ENCODE measurements around the gene DENND1A. TPM values are rescaled to one million over a fixed set of nuclear protein-coding genes. Genes with fewer than 3 reads are reported as not detected.
A peak's percentile ranks its signal among the peaks of the same experiment; 100 is the strongest.

DENND1A gene
- total RNA-seq, 1 experiment from 2014 or later, result 29.7 TPM

- H3K9me2 ChIP-seq (replicated peaks; ENCODE audit: low read length), result no peaks in the 10 kb centered on the region
- ATAC-seq (no peak), DNase-seq (no peak)
- H3K4me1 ChIP-seq (ENCODE audit: insufficient read depth, low read length), result no peaks in the 10 kb centered on the region
- no peak overlapping the region for H3K27ac ChIP-seq (ENCODE audit: low read length)
- H2AFZ ChIP-seq (ENCODE audit: low read length), result no peak overlapping the region
- TF ChIP-seq CTCF (conservative IDR thresholded peaks at IDR 0.05; ENCODE audit: low read depth, low read length) (0 out of 2 replicates have a peak, but pooled peaks have one; percentile 12), EZH2 (IDR thresholded peaks at IDR 0.05; ENCODE audit: low read length, unreplicated experiment) (no peak)
- H3K9ac ChIP-seq (ENCODE audit: low read length), result no peak overlapping the region
- H3K9me3 ChIP-seq (ENCODE audit: low read length), result no peaks in the 10 kb centered on the region
- CTCF ChIA-PET, result no interaction called here
- BruUV-seq (replicated peaks), result no TSS peak
- H3F3A ChIP-seq (ENCODE audit: low read length, unreplicated experiment), result no peaks in the 10 kb centered on the region
- no peaks in the 10 kb centered on the region for H3K36me3 ChIP-seq (ENCODE audit: low read depth, low read length)
- H3K4me2 ChIP-seq (ENCODE audit: low read length), result no peak overlapping the region
- H3K79me2 ChIP-seq (ENCODE audit: low read length), result no peaks in the 10 kb centered on the region
- H3K27me3 ChIP-seq (ENCODE audit: low read length), result no peaks in the 10 kb centered on the region
- no peak overlapping the region for H3K4me3 ChIP-seq (ENCODE audit: low read length)
- intact Hi-C loops (cut with micrococcal nuclease), result no loop called here
- POLR2A ChIA-PET (ENCODE audit: unreplicated experiment), result no interaction called here
- no peaks in the 10 kb centered on the region for H4K20me1 ChIP-seq (ENCODE audit: low read length)
These were observed 503.5 kb downstream of the DENND1A start for GRCh38 chr9:123426406-123426805.

- DNase-seq (no peak), ATAC-seq (no peak)
- Histone ChIP-seq H3K4me1 (ENCODE audit: insufficient read depth, low read length) (no peaks in the 10 kb centered on the region), H3K27me3 (ENCODE audit: low read length) (no peaks in the 10 kb centered on the region), H4K20me1 (ENCODE audit: low read length) (no peaks in the 10 kb centered on the region), H3K4me2 (ENCODE audit: low read length) (no peak overlapping the region), H3K27ac (ENCODE audit: low read length) (no peak overlapping the region), H3K9ac (ENCODE audit: low read length) (no peak overlapping the region), H3K79me2 (ENCODE audit: low read length) (no peaks in the 10 kb centered on the region), H3K9me3 (ENCODE audit: low read length) (no peaks in the 10 kb centered on the region), H3K9me2 (replicated peaks; ENCODE audit: low read length) (no peaks in the 10 kb centered on the region), H3K4me3 (ENCODE audit: low read length) (no peak overlapping the region), H3F3A (ENCODE audit: low read length, unreplicated experiment) (no peaks in the 10 kb centered on the region), H3K36me3 (ENCODE audit: low read depth, low read length) (no peaks in the 10 kb centered on the region), H2AFZ (ENCODE audit: low read length) (no peak overlapping the region)
- POLR2A ChIA-PET (ENCODE audit: unreplicated experiment), result no interaction called here
- intact Hi-C loops (cut with micrococcal nuclease), result no loop called here
- BruUV-seq (replicated peaks), result no TSS peak
- TF ChIP-seq EZH2phosphoT487 (IDR thresholded peaks at IDR 0.05; ENCODE audit: borderline replicate concordance, low read length), result no peak
- no peak for TF ChIP-seq CTCF (conservative IDR thresholded peaks at IDR 0.05; ENCODE audit: low read depth, low read length)
- TF ChIP-seq EZH2 (IDR thresholded peaks at IDR 0.05; ENCODE audit: low read length, unreplicated experiment), result no peak
- CTCF ChIA-PET, result no interaction called here
These were observed 504.0 kb downstream of the DENND1A start for GRCh38 chr9:123425836-123426365.

- Histone ChIP-seq H3K4me2 (ENCODE audit: low read length) (no peak overlapping the region), H3K9me3 (ENCODE audit: low read length) (no peaks in the 10 kb centered on the region), H3K79me2 (ENCODE audit: low read length) (no peaks in the 10 kb centered on the region), H3F3A (ENCODE audit: low read length, unreplicated experiment) (no peaks in the 10 kb centered on the region), H2AFZ (ENCODE audit: low read length) (no peak overlapping the region), H3K27ac (ENCODE audit: low read length) (no peak overlapping the region), H3K9ac (ENCODE audit: low read length) (no peak overlapping the region), H3K4me3 (ENCODE audit: low read length) (no peak overlapping the region), H3K36me3 (ENCODE audit: low read depth, low read length) (no peaks in the 10 kb centered on the region), H3K27me3 (ENCODE audit: low read length) (no peaks in the 10 kb centered on the region), H3K4me1 (ENCODE audit: insufficient read depth, low read length) (no peaks in the 10 kb centered on the region), H4K20me1 (ENCODE audit: low read length) (no peaks in the 10 kb centered on the region), H3K9me2 (replicated peaks; ENCODE audit: low read length) (no peaks in the 10 kb centered on the region)
- DNase-seq, result no peak
- TF ChIP-seq EZH2 (IDR thresholded peaks at IDR 0.05; ENCODE audit: low read length, unreplicated experiment) (no peak), EZH2phosphoT487 (IDR thresholded peaks at IDR 0.05; ENCODE audit: borderline replicate concordance, low read length) (no peak), CTCF (conservative IDR thresholded peaks at IDR 0.05; ENCODE audit: low read depth, low read length) (no peak)
- ATAC-seq, result no peak
- ChIA-PET POLR2A (ENCODE audit: unreplicated experiment) (no interaction called here), CTCF (no interaction called here)
- intact Hi-C loops (cut with micrococcal nuclease), result no loop called here
- BruUV-seq (replicated peaks), result no TSS peak
These were observed 504.6 kb downstream of the DENND1A start for GRCh38 chr9:123425261-123425821.

All from PC-3 (cell line).